K562 (cell line): ENCODE data around the gene COX4I2. TPM values are rescaled to one million over a fixed set of nuclear protein-coding genes. Genes with fewer than 3 reads are reported as not detected.

Experiments
- ATF7 ChIP-seq: fragments of 450-650 bp; IDR thresholded peaks from 2 replicates; pipeline ENCODE4 v1.7.1; 2014; ENCODE audit warnings: mild to moderate bottlenecking, moderate library complexity
- C11orf30 ChIP-seq: fragments of 450-650 bp; IDR thresholded peaks from 2 replicates; pipeline ENCODE4 v1.6.1; 2016; ENCODE audit warnings: low read depth, mild to moderate bottlenecking
- EHMT2 ChIP-seq: fragments of 450-650 bp; IDR thresholded peaks from 2 replicates; pipeline ENCODE4 v1.6.1; 2018; ENCODE audit warnings: antibody characterized with exemption
- GABPB2 ChIP-seq: fragments of 250-450 bp; sonication (Bioruptor Pico); conservative IDR thresholded peaks from 2 replicates; pipeline ENCODE4 v1.5.1; 2021; ENCODE audit warnings: mild to moderate bottlenecking
- HOXB6 ChIP-seq: fragments of 250-450 bp; sonication (Bioruptor Pico); IDR thresholded peaks from 2 replicates; pipeline ENCODE4 v1.5.1; 2022; ENCODE audit warnings: mild to moderate bottlenecking, borderline replicate concordance
- PHB2 ChIP-seq: fragments of 450-650 bp; IDR thresholded peaks from 2 replicates; pipeline ENCODE4 v1.6.1; 2017; ENCODE audit warnings: low read depth
- RAD51 ChIP-seq: fragments of 450-650 bp; IDR thresholded peaks from 2 replicates; pipeline ENCODE4 v1.7.1; 2016; ENCODE audit warnings: low read depth, mild to moderate bottlenecking, borderline replicate concordance
- SRF ChIP-seq, 2 experiments: fragments of 250-450, 450-650 bp in 1 of 2; sonication (Bioruptor Pico) in 1 of 2; sonication (generic) in 1 of 2; formaldehyde crosslinking; IDR thresholded peaks; 2 replicates each; pipeline versions ENCODE4 v1.5.0 to v1.5.1; 2020 to 2022; ENCODE audit warnings: mild to moderate bottlenecking in 1 of 2, missing genetic modification reagents in 1 of 2
- TOE1 ChIP-seq, 2 experiments: fragments of 450-650 bp in 1 of 2; sonication (generic) in 1 of 2; formaldehyde crosslinking in 1 of 2; IDR thresholded peaks; 2 replicates each; pipeline versions ENCODE4 v1.7.1 to v1.8.0; 2016 to 2022; ENCODE audit warnings: borderline replicate concordance in 2 of 2, mild to moderate bottlenecking in 2 of 2, antibody characterized with exemption in 1 of 2, inconsistent platforms in 1 of 2, low read depth in 1 of 2, missing genetic modification reagents in 1 of 2, moderate library complexity in 1 of 2
- polyA plus RNA-seq, 8 experiments: library from polyadenylated mRNA; depleted of rRNA in 4 of 8; stranded (reverse) in 5 of 8; unstranded in 3 of 8; fragments of >200 nt; fragmentation: Nextera tagmentation in 2 of 8; fragmentation: Illumina TruSeq in 1 of 8; extraction: Ambion mirVana in 2 of 8; extraction: Trizol in 1 of 8; gene quantifications; 2 replicates each; pipeline versions ENCODE4 v1.2.1 to v1.2.3, GENCODE V29; 2011 to 2014; ENCODE audit warnings: inconsistent platforms in 1 of 8, missing spikeins in 1 of 8
- total RNA-seq, 7 experiments: library from RNA; depleted of rRNA in 6 of 7; stranded (reverse); fragments of >200 nt in 6 of 7; fragmentation: Illumina TruSeq in 2 of 7; extraction: Trizol in 2 of 7; gene quantifications; 2 replicates each; pipeline versions ENCODE4 v1.2.1 to v1.2.3, GENCODE V29; 2011 to 2021; ENCODE audit warnings: low replicate concordance in 1 of 7
- TF ChIP-seq, protein P1 (sequence below): sonication (generic); formaldehyde crosslinking; IDR thresholded peaks from 2 replicates; pipeline ENCODE4 v1.8.1; 2023; ENCODE audit warnings: missing genetic modification reagents, mild to moderate bottlenecking, borderline replicate concordance
- TF ChIP-seq, protein P2 (sequence below): fragments of 450-650 bp; IDR thresholded peaks from 2 replicates; pipeline ENCODE4 v1.6.1; 2018; ENCODE audit warnings: mild to moderate bottlenecking, low read depth; ENCODE audit not compliant: partially characterized antibody
- TF ChIP-seq, protein P3 (sequence below): fragments of 250-450 bp; sonication (Bioruptor Pico); IDR thresholded peaks from 2 replicates; pipeline ENCODE4 v1.6.1; 2021; ENCODE audit warnings: mild to moderate bottlenecking
- TF ChIP-seq, protein P4 (sequence below): fragments of 450-650 bp; IDR thresholded peaks from 2 replicates; pipeline ENCODE4 v1.6.1; 2016; ENCODE audit warnings: low read depth, mild to moderate bottlenecking, moderate library complexity
- TF ChIP-seq, protein P5 (sequence below): sonication (generic); formaldehyde crosslinking; IDR thresholded peaks from 2 replicates; pipeline ENCODE4 v1.8.0; 2022; ENCODE audit warnings: missing genetic modification reagents, mild to moderate bottlenecking, borderline replicate concordance

The COX4I2 gene
- total and polyA plus RNA-seq, 9 of the 15 experiments (the other 6 are each of a cell fraction or from before 2014, with no cell fraction given) = not detected

DNA sequence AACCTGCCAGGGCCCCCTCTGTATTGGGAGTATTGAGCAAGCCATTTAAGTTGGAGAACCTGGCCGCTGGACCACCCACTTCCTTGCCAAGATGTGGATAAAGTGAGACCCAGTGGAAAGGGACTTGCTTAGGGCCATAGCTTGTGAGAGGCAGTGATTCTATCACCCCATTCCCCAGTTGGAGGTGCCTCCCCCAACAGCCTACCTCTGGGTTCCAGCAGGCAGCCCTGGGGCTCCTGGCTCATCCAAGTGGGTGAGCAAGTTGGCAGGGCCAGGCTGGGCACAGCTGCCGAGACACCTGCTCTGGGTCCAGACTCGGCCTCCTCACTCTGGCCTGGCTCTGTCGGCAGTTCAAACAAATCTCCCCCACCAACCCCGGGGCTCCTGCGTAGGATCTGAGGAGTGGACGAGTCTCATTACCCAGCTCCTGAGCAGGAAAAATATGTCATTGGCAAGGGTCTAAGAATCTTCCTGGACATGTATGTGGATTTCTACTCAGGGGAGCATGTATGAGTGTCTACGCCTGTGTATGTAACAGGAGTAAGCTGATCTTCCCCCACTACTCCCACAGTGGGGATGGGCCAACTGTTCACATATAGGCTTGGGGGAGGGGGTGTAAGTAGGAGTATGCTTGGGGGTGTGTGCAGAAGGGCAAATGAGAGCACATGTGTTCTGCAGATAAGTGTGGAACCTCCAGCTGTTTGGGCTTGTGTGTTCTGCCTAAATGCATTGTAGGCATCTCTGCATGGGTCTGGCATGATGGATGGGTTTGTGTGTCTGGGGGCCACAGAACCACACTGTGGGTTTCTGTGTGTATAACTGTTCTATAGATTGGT is 30.7 kb upstream of the COX4I2 start (continued):
- TF ChIP-seq, protein P1, sequence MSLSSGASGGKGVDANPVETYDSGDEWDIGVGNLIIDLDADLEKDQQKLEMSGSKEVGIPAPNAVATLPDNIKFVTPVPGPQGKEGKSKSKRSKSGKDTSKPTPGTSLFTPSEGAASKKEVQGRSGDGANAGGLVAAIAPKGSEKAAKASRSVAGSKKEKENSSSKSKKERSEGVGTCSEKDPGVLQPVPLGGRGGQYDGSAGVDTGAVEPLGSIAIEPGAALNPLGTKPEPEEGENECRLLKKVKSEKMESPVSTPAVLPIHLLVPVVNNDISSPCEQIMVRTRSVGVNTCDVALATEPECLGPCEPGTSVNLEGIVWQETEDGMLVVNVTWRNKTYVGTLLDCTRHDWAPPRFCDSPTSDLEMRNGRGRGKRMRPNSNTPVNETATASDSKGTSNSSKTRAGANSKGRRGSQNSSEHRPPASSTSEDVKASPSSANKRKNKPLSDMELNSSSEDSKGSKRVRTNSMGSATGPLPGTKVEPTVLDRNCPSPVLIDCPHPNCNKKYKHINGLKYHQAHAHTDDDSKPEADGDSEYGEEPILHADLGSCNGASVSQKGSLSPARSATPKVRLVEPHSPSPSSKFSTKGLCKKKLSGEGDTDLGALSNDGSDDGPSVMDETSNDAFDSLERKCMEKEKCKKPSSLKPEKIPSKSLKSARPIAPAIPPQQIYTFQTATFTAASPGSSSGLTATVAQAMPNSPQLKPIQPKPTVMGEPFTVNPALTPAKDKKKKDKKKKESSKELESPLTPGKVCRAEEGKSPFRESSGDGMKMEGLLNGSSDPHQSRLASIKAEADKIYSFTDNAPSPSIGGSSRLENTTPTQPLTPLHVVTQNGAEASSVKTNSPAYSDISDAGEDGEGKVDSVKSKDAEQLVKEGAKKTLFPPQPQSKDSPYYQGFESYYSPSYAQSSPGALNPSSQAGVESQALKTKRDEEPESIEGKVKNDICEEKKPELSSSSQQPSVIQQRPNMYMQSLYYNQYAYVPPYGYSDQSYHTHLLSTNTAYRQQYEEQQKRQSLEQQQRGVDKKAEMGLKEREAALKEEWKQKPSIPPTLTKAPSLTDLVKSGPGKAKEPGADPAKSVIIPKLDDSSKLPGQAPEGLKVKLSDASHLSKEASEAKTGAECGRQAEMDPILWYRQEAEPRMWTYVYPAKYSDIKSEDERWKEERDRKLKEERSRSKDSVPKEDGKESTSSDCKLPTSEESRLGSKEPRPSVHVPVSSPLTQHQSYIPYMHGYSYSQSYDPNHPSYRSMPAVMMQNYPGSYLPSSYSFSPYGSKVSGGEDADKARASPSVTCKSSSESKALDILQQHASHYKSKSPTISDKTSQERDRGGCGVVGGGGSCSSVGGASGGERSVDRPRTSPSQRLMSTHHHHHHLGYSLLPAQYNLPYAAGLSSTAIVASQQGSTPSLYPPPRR (CRISPR knock-in tag) = no peak
- TF ChIP-seq, protein P2, sequence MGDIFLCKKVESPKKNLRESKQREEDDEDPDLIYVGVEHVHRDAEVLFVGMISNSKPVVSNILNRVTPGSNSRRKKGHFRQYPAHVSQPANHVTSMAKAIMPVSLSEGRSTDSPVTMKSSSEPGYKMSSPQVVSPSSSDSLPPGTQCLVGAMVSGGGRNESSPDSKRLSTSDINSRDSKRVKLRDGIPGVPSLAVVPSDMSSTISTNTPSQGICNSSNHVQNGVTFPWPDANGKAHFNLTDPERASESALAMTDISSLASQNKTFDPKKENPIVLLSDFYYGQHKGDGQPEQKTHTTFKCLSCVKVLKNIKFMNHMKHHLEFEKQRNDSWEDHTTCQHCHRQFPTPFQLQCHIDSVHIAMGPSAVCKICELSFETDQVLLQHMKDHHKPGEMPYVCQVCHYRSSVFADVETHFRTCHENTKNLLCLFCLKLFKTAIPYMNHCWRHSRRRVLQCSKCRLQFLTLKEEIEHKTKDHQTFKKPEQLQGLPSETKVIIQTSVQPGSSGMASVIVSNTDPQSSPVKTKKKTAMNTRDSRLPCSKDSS = no peak
- TF ChIP-seq SRF (CRISPR knock-in tag; IDR thresholded peaks at IDR 0.05) (peak in 1 of 2 experiments; percentile 59; a peak in 1 of 4 replicates), GABPB2 (CRISPR knock-in tag) (no peak), RAD51 (no peak), C11orf30 (no peak), EHMT2 (no peak), ATF7 (peak; percentile 42; the same call in 1 of the 2 replicates), TOE1 (IDR thresholded peaks at IDR 0.05; ENCODE audit: borderline replicate concordance) (peak; percentile 48; the same call in 1 of the 2 replicates), TOE1 (CRISPR knock-in tag; IDR thresholded peaks at IDR 0.05; ENCODE audit: borderline replicate concordance, low read depth) (no peak), PHB2 (no peak), HOXB6 (CRISPR knock-in tag) (no peak)
- TF ChIP-seq, protein P3, sequence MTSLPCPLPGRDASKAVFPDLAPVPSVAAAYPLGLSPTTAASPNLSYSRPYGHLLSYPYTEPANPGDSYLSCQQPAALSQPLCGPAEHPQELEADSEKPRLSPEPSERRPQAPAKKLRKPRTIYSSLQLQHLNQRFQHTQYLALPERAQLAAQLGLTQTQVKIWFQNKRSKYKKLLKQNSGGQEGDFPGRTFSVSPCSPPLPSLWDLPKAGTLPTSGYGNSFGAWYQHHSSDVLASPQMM (CRISPR knock-in tag) = no peak
- TF ChIP-seq, protein P4, sequence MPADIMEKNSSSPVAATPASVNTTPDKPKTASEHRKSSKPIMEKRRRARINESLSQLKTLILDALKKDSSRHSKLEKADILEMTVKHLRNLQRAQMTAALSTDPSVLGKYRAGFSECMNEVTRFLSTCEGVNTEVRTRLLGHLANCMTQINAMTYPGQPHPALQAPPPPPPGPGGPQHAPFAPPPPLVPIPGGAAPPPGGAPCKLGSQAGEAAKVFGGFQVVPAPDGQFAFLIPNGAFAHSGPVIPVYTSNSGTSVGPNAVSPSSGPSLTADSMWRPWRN = peak; percentile 51; the same call in 1 of the 2 replicates
- TF ChIP-seq, protein P5, sequence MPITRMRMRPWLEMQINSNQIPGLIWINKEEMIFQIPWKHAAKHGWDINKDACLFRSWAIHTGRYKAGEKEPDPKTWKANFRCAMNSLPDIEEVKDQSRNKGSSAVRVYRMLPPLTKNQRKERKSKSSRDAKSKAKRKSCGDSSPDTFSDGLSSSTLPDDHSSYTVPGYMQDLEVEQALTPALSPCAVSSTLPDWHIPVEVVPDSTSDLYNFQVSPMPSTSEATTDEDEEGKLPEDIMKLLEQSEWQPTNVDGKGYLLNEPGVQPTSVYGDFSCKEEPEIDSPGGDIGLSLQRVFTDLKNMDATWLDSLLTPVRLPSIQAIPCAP (CRISPR knock-in tag) = no peak
